Panc1 (cell line): ENCODE data around the gene ARPC2. TPM values are rescaled to one million over a fixed set of nuclear protein-coding genes. Genes with fewer than 3 reads are reported as not detected.

ENCODE experiments used
- ATAC-seq: fragments of 200-7000 bp; cut with Tn5 transposase; 2 replicates; pipeline ENCODE4 v1.9.1; 2020; ENCODE audit warnings: mild to moderate bottlenecking, moderate library complexity
- BruUV-seq: library from RNA; stranded (reverse); fragments of 400-500 nt; replicated peaks from 2 replicates; lab custom pipeline; 2021; lab: Mats Ljungman, UMichigan
- CTCF ChIA-PET: fragments of 300-600 bp; sonication (Branson Sonifier 250); formaldehyde crosslinking; loops from one replicate; lab custom pipeline; 2022; ENCODE audit warnings: antibody characterized with exemption; lab: Charles Lee
- POLR2A ChIA-PET: fragments of 300-600 bp; sonication (Branson Sonifier 250); formaldehyde crosslinking; loops from one replicate; lab custom pipeline; 2022; ENCODE audit warnings: antibody characterized with exemption; lab: Charles Lee
- DNase-seq: peaks from one replicate; pipeline ENCODE4 v3.0.0-alpha.2; 2010; ENCODE audit warnings: low read depth, low spot score
- H3K27ac ChIP-seq: 2 replicates; pipeline ENCODE4 v1.5.1; 2011; ENCODE audit warnings: mild to moderate bottlenecking, low read length, inconsistent platforms
- H3K27me3 ChIP-seq: fragments of 200-500 bp; sonication (Bioruptor generic); 2 replicates; pipeline ENCODE4 v1.6.0; 2014; ENCODE audit warnings: low read length, inconsistent platforms; ENCODE audit not compliant: control insufficient read depth, insufficient read depth
- H3K36me3 ChIP-seq: fragments of 200-500 bp; sonication (Bioruptor generic); 2 replicates; pipeline ENCODE4 v1.5.1; 2014; ENCODE audit warnings: inconsistent platforms, mild to moderate bottlenecking, low read length, moderate library complexity; ENCODE audit not compliant: control insufficient read depth, insufficient read depth
- H3K4me1 ChIP-seq: 2 replicates; pipeline ENCODE4 v1.5.1; 2011; ENCODE audit warnings: inconsistent platforms, mild to moderate bottlenecking, low read length, moderate library complexity; ENCODE audit not compliant: control insufficient read depth, insufficient read depth
- H3K4me3 ChIP-seq, 2 experiments: 2 replicates each; pipeline ENCODE4 v1.5.1; 2011 to 2012; ENCODE audit warnings: low read depth in 2 of 2, low read length in 2 of 2, mild to moderate bottlenecking in 2 of 2, inconsistent platforms in 1 of 2, moderate library complexity in 1 of 2
- H3K9me3 ChIP-seq: fragments of 200-500 bp; sonication (Bioruptor generic); 2 replicates; pipeline ENCODE4 v1.5.1; 2014; ENCODE audit warnings: low read depth, mild to moderate bottlenecking, inconsistent platforms, low read length, moderate library complexity; ENCODE audit not compliant: control insufficient read depth, insufficient read depth
- CTCF ChIP-seq: fragments of 450-650 bp; IDR thresholded peaks from 2 replicates; pipeline ENCODE4 v1.5.1; 2017; ENCODE audit warnings: mild to moderate bottlenecking
- POLR2AphosphoS5 ChIP-seq: IDR thresholded peaks from 2 replicates; pipeline ENCODE4 v1.6.1; 2012; ENCODE audit warnings: mild to moderate bottlenecking, low read depth, low read length, moderate library complexity
- REST ChIP-seq, 2 experiments: IDR thresholded peaks; 2 replicates each; pipeline ENCODE4 v1.6.1; 2011 to 2012; ENCODE audit warnings: low read depth in 2 of 2, control low read depth in 1 of 2, low read length in 1 of 2, mild to moderate bottlenecking in 1 of 2, moderate library complexity in 1 of 2; ENCODE audit not compliant: insufficient read depth in 1 of 2
- SIN3A ChIP-seq: IDR thresholded peaks from 2 replicates; pipeline ENCODE4 v1.6.1; 2012; ENCODE audit warnings: low read depth, mild to moderate bottlenecking, low read length, moderate library complexity, borderline replicate concordance; ENCODE audit not compliant: insufficient read depth
- TCF7L2 ChIP-seq: IDR thresholded peaks from 2 replicates; pipeline ENCODE4 v1.6.1; 2011; ENCODE audit warnings: mild to moderate bottlenecking, low read depth, low read length, inconsistent platforms
- in situ Hi-C: cut with HindIII; loops from 2 replicates; pipeline ENCODE4 v1.10.0; 2016; ENCODE audit warnings: low sequenced_read_pairs, low pct_unique_long_range_greater_than_20kb
- intact Hi-C: fragments of 100-400 bp; cut with micrococcal nuclease; formaldehyde crosslinking; loops from one replicate; pipeline ENCODE4 v1.10.0; 2022; ENCODE audit not compliant: unreplicated experiment
- total RNA-seq: library from RNA; stranded (reverse); gene quantifications from one replicate; pipeline ENCODE4 v1.2.1, GENCODE V29; 2021; ENCODE audit not compliant: unreplicated experiment

Gene ARPC2
- total RNA-seq, 1 experiment from 2014 or later, result 248 TPM

GRCh38 chr2:218284106-218284811 is 67.3 kb downstream of the ARPC2 start:
- Histone ChIP-seq H3K4me1 (peaks cover 26% of the 10 kb centered on the region), H3K27me3 (no peaks in the 10 kb centered on the region), H3K27ac (peak overlapping the region; percentile 29; the same call in 1 of the 2 replicates), H3K4me3 (no peak overlapping the region), H3K36me3 (peaks cover 2% of the 10 kb centered on the region; the same call in 1 of the 2 replicates), H3K9me3 (no peaks in the 10 kb centered on the region)
- no peak for TF ChIP-seq TCF7L2
- no peak for TF ChIP-seq CTCF
- TF ChIP-seq SIN3A, result no peak
- no peak for TF ChIP-seq POLR2AphosphoS5
- TF ChIP-seq REST (IDR thresholded peaks at IDR 0.05; ENCODE audit: insufficient read depth in 1 of 2, low read depth in 2 of 2, low read length in 1 of 2), result no peak
- POLR2A ChIA-PET, result no interaction called here
- ATAC-seq, result no peak
- BruUV-seq, result no TSS peak
- CTCF ChIA-PET, result no interaction called here
- in situ Hi-C loops, result no loop called here
- intact Hi-C loops, result no loop called here
- no peak for DNase-seq

- Histone ChIP-seq H3K9me3 (no peaks in the 10 kb centered on the region), H3K27me3 (no peaks in the 10 kb centered on the region), H3K4me1 (peaks cover 38% of the 10 kb centered on the region), H3K4me3 (no peak overlapping the region; a peak in 1 of 4 replicates), H3K36me3 (no peaks in the 10 kb centered on the region), H3K27ac (no peak overlapping the region)
- ChIA-PET CTCF (interaction anchor here (0.8 kb wide), 1 partner anchor 12 kb away, joined by 3 read pairs; no protein-coding TSS in a partner anchor), POLR2A (no interaction called here)
- in situ Hi-C loops (no loop called here), intact Hi-C loops (no loop called here)
- DNase-seq, result no peak
- TF ChIP-seq POLR2AphosphoS5 (no peak), SIN3A (no peak)
- ATAC-seq, result no peak
- no TSS peak for BruUV-seq
These were observed 68.6 kb downstream of the ARPC2 start for GRCh38 chr2:218285604-218286003.
